PC-3 (cell line): ENCODE measurements around the gene VSIR.

Experiments
- EZH2 ChIP-seq: fragments of 300-600 bp; sonication (generic); IDR thresholded peaks from one replicate; pipeline ENCODE4 v1.6.1; 2017; ENCODE audit warnings: antibody characterized with exemption, mild to moderate bottlenecking, low read length; ENCODE audit not compliant: unreplicated experiment
- EZH2phosphoT487 ChIP-seq: fragments of 300-600 bp; sonication (generic); IDR thresholded peaks from 2 replicates; pipeline ENCODE4 v1.6.1; 2018; ENCODE audit warnings: mild to moderate bottlenecking, antibody characterized with exemption, low read length, borderline replicate concordance
- TF ChIP-seq, protein P1 (sequence below): fragments of 300-600 bp; sonication (generic); conservative IDR thresholded peaks from 2 replicates; pipeline ENCODE4 v1.5.1; 2017; ENCODE audit warnings: antibody characterized with exemption, low read depth, mild to moderate bottlenecking, low read length

DNA sequence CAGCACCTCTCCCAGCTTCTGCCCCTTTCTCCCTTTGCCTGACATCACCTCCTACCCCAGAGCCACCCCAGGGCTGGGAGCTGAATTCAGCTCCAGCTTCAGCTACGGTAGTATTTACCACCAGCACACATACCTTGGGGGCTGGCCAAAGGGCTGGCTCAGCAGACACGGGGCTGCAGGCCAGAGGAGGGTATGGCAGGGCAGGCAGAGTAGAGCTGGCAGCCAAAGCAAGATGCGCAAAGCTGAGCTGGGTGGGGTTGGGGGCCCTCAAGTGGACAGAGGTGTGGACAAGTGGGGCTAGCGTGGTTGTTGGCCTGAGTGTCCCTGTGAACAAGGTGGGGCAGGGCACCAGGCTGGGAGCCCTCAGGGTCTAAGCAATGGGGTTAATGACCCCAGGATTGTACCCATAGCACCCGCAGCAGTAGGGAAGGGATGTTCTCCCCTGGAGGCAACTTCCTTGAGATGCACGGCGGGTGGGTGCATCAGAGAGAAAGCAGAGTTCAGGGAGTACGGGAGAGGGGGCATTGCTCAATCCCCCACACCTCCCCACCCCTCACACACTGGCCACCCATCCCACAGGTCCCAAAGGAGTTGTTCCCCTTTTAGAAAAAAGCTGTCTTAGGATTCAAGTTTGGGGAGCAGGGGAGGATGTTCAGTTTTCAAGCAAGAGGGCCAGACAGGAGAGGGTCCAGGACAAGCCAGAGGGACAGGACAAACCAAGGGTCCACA is 8.0 kb downstream of the VSIR start:
- TF ChIP-seq, protein P1, sequence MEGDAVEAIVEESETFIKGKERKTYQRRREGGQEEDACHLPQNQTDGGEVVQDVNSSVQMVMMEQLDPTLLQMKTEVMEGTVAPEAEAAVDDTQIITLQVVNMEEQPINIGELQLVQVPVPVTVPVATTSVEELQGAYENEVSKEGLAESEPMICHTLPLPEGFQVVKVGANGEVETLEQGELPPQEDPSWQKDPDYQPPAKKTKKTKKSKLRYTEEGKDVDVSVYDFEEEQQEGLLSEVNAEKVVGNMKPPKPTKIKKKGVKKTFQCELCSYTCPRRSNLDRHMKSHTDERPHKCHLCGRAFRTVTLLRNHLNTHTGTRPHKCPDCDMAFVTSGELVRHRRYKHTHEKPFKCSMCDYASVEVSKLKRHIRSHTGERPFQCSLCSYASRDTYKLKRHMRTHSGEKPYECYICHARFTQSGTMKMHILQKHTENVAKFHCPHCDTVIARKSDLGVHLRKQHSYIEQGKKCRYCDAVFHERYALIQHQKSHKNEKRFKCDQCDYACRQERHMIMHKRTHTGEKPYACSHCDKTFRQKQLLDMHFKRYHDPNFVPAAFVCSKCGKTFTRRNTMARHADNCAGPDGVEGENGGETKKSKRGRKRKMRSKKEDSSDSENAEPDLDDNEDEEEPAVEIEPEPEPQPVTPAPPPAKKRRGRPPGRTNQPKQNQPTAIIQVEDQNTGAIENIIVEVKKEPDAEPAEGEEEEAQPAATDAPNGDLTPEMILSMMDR = no peak
- TF ChIP-seq EZH2 = no peak
- TF ChIP-seq EZH2phosphoT487 = no peak
